GM18520 (cell line): ENCODE data around the gene OS9.
"Not testable (repeated sequence)": the region's sequence is repeated elsewhere in the genome, so short reads cannot be mapped to it uniquely, and the experiment has no call there.

Source experiments
- ATAC-seq: cut with Tn5 transposase; IDR thresholded peaks from one replicate; pipeline ENCODE4 v1.9.1; 2021; ENCODE audit not compliant: unreplicated experiment

OS9 gene

DNA sequence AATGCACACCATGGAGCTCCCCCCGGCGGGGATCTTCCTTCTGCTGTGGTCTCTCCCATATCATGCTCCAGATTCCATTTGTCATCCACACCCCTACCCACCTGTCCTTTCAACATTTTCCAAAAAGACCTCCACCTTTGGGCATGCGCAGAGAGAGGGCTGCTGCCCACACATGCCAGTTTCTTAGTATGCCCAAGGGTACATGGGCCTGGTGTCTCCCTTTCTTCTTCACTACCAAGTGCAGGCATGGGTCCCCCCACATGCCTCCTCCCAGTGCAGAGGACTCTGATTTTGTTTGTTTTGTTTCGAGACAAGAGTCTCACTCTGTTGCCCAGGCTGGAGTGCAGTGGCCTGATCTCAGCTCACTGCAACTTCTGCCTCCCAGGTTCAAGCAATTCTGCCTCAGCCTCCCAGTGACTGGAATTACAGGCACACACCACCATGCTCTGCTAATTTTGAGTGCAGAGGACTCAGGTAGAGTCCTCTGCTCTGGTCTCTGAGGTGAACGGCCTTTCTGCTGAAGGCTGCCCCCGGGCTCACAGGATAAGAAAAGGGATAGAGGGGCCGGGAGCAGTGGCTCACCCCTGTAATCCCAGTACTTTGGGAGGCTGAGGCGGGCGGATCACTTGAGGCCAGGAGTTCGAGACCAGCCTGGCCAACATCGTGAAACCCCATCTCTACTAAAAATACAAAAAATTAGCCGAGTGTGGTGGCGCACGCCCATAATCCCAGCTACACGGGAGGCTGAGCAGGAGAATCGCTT is 28.1 kb downstream of the OS9 start:
- ATAC-seq: not testable (repeated sequence)

DNA sequence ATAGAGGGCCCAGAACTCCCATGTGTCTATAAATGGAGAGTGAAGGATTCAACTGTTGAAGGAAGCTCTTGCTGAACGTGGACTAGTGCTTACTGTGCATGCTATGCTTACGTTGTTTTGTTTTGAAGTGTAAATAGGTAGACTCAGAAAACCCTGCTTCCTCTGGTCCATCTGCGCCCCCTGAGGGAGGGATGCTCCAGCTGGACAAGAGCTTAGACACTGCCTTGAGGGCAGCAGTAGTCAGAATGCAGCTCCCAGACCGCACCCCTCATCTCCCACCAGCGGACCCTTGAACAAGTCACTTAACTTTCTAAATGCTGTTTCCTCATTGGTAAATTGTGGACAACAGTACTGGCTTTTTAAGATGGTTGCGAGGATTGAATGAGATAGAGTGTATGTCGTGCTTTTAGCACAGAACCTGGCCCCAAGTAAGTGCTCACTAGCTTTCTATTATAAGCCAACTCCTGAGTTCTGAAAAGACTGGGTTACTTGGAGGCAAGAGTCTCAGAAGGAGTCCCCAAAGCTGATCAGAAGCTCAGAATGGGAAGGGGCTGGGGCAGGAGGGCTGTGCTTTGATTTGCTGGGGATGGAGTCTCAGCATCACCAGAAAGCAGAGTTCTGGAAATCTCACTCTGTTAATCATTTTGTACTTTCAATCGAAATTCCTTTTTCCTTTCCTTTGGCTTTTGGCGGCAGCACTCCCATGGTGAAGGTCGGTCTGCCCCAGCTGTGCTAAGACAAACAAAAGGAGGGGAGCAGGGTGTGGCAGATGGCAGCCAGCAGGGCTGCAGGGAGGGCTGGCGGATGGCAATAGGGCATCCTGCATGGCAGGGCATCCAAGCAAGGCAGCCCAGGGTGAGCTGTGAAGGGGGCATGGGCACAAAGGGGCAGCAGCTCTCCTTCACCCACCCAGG is 29.0 kb downstream of the OS9 start:
- no peak for ATAC-seq

DNA sequence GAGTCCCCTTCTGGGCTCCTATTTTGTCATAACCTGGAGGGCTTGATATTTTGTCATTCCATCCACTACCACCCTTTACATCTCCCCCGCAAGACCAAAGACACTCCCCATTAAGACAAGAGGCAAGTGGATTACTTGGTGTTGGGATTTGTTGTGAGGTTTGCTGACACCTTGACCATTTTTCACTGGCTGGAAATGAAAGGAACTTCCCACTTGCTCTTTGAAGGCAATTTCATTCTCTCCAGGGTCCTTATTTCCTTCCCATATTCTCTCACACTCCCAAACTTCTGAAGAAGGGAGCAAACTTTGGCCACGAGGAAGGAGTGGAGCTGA is 29.7 kb downstream of the OS9 start:
- no peak for ATAC-seq

DNA sequence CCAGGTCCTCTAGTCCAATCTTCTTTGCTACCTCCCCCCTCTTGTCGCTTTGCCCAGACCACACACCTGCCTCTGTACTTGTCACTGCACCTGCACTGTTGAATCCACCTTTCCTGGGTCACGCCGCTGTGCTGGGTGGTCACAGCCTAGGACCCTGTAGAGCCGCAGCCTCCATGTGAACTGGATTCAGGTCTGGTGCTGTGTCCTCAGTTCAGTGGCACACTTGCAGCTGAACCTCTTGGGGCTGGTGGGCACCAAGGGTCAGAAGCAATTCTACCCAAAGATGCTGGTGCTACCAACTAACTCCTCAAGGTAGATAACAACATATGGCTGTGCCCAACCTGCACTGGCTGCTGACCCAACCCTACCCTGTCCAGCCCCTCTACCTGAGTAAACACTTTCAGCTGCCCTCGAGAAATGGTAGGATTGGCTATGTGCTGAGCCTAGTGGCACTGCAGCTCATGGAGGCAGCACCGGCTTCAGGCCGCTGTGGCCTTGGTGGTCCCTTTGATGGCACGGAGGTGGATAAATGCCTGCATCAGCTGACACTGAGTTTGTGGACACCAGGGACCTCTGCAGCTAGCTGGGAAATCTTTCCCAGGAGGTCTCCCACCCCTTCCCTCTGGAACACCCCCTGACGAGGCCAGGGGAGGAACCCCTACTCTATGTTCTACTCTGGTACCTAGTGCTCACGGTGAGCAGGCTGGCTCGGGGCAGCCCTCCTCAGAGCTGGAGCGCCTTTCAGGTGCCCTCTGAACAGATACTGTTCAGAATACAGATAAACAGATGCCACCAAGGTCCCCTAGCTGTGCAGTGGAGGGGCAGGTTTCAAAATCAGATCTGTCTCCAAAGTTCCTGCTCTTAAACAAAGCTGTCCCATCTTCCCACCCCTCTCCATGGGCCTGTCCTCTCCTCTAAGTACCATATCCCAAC is 30.3 kb downstream of the OS9 start:
- ATAC-seq: no peak

DNA sequence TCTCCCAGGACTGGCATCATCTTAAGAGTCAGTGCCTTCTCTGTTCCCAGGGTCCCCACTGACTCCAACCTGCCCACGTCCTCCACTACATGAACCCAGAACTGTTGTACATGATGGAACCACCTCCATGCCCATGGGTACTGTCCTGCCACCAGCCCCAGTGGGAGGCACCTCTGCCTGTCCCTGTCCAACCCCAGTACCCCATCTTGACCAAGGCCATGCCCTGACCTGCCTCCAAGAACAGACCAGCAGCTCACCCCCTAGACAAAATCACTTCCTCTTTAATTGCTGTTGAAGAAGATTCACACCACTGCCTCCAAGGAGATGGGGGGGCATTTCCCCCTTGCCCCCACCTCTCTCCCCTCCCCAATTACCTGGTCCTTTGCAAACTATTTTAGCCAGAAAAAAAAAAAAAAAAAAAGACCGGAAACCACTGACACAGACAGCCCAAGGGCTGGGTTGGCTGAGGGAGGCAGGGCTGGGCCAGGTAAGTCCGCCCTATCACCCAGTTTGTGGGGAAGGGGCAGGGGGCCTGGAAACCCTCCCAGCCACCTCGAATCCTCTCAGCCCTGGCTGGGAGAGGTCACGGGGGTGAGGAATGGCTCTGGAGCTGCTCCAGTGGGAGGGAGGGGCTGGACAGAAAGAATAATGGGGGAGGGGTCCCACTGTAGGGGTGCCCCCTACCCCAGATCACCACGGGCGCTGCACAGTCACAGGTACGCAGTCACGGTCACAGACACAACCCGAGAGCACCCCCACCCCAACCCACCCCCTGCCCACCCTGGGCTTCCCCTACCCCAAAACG is 31.2 kb downstream of the OS9 start:
- no peak for ATAC-seq

DNA sequence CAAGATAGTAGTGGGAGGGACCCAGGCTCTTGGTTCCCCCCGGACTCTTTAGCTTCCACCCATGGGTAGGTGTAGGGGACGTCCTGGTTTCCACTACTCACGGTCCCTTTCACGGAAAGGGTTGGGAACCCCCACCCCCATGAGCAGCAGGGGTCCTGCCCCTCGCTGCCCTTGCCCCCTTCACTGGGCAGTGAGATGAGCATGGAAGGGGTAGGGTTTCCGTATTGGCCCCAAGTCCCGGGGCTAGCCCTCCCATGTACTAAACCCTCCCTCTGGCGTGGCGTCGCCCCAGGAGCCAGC is 31.9 kb downstream of the OS9 start:
- ATAC-seq: no peak

DNA sequence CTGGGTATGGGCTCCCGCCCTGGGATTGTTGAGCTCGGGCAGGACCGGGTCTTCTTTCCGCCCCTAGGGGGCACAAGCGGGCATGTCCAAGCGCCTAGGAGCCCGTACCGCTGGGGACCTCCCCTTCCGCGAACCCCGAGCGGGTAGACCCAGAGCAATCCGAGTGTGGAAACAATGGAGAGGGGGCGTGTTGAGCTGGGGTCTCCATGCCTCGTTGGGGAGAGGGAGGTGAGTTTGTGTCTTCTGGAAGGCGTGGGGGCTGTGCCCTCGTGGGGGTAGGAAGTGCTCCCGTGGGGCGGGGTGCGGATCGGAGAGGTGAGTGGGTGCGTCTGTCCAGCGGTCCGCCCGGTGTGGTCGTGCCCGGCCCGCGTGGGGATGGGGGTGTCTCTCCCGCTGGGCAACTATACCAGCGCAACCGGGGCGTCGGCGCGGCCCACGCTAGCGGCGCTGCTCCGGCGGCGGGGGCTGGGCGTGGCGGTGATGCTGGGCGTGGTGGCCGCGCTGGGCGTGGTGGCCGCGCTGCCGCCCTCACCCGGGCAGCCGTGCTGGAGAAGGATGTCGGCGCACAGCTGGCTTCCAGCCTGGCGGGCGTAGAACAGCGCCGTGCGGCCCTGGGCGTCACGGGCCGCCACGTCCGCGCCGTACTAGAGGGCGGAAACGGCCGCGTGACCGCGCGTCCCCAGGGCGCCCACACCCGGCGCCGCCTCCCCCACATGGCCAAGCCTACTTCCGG is 32.4 kb downstream of the OS9 start:
- ATAC-seq: no peak

DNA sequence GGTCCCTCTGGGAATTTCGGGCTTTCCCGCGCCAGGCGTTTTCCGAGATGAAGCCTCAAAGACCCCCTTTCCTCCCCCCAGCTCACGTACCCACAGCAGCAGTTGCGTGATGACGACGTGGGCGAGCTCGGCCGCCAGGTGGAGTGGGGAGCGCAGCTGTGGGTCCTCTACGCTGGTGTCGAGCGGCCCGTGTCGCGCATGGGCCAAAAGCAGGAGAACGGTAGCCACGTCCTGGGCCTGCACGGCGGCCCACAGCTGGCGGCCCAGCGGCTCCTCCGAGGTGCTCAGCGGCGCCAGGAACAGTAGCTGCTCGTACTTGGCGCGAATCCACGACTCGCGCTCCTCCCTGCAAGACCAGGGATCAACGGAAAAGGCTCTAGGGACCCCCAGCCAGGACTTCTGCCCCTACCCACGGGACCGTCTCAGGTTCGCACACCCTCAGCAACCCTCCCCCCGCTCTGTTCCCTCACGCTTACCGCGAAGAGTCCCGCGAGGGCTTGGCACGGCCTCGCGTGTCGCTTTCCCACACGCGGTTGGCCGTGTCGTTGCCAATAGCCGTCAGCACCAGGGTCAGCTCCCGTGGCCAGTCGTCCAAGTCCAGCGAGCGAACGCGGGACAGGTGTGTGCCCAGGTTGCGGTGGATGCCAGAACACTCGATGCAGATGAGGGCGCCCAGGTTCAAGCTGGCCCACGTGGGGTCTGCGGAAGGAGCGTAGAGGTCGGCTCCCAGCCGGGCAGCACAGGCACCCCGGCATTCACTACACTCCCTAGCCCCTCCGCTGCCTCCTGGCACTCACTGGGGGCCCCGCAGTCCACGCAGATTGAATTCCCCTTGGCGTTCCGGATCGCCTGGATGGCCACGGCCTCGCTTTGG is 33.2 kb downstream of the OS9 start:
- ATAC-seq: no peak

DNA sequence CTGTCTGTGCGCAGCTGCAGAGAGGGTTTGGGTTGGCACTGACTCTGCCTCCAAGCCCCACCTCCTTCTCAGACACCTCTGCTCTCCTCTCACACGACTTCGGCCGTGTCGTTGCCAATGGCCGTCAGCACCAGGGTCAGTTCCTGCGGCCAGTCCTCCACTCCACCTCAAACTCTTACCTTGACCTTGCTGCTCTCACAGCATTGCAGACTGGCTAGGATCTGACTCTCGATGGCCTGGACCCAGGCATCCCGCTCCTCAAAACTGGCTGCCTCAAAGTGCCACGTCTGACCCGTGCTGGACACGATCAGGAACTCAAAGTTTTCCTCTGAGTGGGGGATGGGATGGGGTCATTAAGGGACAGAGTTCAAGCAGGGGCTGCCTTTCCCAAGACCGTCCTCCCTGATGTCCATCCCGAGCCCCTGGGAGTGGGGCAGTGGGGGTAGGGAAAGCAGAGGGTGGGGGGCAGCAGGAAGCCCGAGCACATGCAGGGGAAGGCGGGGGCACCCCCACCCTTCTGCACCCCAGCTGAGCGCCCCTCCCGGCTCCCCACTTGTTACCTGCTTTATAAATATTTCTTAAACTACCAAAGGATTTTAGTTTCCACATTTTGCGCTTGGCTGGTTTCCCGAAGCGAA is 33.9 kb downstream of the OS9 start:
- no peak for ATAC-seq

DNA sequence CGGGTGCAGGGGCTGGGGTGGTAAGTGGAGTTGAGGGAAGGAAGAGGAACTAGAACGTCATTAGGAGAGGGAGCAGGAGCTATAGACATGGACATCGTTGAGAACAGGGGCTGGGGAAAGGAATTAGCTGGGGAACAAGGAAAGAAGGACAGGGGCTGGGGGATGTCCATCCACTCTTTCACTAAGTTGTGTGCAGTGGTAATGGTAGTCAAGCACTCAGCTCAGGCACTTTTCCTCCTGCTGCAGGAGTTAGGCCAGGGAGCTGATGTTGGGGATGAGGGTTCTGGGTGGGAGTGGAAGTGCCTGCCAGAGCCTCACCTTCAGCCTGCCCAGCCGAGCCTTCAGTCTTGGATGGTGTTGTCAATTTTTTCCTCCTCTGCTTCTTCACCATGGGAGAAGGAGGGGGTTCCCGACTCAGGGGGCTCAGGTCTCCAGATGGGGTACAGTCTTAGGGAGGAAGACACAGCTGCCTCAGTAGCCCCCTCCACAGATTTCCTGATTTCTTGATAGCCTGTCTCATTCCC is 35.5 kb downstream of the OS9 start:
- ATAC-seq: no peak

DNA sequence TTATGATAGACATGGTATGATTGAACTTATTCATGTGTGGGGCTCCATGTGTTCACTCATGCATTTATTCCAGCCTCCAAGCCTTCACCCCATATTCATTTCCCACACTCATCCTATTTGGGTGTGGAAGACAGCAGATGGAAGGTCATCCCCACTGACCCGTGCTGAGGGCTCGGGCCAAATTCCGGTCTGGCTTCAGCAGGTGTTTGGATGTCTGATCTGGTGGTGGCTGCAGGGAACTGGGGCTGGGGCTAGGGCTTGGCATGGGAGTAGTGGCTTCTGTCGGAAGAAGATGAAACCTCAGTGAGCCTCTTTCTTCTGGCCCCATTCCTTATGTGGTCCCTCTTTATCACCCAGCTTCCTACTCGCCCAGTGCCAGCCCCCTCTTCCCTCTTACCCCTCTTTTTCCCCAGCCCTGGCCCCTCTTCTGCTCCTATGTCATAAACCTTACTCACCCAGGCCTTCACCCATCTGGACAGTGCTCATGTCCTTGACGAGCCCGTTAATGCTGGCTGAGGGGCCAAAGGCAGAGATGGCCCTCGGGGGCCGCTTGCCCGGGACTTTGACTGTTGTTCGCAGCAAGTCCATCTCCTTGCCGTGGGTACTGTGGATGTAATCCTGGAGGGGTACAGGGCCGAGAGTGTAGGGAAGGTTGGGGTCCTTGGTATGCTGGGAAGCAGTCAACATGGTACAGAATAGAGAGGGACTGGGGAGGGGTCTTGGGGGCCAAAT is 36.6 kb downstream of the OS9 start:
- ATAC-seq: no peak

DNA sequence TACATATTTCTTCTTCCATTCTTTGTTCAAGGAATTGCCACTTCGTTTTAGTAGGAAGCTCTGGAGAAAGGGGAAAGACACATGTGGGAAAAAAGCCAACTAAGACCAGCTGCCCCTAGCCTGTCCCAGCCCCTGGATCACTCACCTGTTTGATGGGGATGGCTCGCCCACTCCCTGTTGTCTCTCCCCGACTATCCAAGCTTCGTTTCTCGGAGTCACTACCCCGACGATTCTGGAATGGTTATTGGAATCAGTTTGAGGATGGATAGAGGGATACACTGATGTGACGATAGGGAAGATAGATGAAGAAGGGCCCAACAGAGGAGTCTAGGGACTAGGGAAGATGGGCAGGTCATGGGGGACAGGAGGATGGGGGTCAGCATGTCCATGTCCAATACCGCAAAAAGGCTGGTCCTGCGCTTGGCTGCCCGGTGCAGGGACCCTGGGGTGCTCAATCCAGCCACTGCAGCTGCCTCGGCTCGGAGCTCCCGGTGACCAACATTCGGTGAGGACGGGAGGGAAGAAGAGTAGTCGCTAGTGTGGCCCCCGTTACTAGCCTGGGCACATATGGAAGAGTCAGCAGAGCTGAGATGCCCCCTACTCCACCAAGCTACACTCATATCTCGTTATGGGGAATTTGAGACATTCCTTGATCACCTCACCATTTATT is 37.6 kb downstream of the OS9 start:
- no peak for ATAC-seq

DNA sequence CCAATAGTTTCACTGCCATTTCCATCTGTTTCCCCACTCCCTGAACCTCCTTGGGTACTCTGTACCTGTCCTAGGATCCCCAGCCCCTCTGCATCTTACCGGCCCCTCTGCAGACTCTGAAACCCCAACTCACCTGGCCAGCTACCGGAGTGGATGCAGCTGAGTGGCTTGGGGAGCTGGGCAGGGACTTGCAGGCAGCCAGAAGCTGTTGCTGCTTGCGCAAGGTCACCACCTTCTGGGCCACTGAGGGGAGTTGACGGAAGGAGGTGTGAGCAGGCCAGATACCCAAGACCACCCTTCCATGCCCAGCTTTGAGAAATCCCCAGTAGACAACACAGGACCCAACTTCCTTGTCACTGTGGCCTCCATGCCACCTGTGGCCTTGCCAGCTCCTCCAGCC is 38.3 kb downstream of the OS9 start:
- ATAC-seq: no peak

DNA sequence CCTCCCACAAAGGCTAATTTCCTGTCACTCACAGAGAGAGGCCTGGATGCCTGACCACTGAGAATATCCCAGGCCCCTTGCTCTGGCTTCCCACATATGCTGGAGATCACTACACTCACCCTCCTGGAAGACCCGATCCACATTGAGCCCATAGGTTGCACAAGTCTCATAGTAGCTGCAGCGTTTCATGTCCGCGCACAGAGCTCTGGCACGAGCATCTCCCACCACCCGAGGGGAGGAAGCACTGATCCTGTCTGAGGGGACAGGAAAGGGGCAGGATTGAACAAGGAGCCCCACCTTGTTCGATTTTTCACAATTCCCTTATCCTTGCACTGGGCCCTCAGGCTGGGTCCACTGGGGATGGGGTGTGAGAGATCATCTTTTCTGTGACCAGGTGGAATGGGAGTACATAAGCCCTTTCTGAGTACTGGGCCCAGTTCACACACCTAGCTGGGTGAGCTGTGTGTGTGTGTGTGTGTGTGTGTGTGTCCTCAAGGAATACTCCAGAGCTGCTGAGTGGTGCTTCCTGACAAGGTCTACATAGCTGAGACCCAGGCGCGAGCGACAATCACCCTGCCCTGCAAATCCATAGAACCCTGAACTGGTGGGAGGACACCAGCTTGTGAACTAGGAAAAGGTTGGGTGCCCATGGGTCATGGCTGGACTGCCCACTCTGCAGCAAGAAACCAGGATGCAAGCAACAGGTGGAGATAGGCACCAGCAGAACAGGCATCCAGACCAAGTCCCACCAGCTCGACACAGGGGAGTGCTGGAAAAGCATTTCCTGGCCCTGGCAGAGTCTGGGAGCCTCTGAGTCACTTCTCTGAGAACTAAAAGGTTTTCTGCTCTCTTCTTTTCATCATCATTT is 39.0 kb downstream of the OS9 start:
- no peak for ATAC-seq

DNA sequence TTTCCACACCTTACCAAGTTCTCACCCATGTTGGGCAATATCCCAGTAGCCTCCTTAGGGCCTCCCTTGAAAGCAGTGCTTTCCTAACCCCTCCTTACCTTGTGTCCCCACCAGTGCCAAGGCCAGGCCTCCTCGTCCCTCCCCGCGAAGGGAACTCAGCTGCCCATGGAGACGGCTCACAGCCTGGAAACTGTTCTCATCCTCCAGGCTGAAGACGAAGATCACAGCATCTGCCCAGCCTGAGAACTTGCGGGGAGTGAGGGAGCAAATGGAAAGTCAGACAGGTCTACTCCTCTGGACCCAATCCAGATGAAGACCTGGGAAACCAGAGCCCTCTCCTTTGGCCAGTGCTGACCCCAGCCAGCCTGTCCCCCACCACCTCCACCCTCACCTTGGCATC is 40.0 kb downstream of the OS9 start:
- ATAC-seq: no peak

DNA sequence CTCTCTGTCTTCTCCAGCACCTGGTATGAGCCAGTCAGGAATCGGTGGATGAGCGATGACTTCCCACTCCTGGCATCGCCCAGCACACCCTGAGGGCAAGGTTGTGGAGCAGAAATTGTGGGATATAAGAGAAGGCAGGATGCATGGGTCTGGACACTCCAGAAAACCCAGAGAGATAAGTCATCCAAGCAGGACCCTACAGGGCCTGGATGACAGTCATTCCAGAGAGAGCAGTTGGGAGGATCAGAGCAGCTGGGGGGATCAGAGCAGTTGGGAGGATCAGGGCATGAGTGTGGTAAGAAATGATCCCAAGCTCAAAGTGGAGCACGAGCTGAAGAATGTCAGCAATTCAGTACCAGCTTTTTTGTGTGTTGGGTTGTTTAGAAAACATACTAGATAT is 40.7 kb downstream of the OS9 start:
- ATAC-seq: no peak
